Fibroblast of gingiva (primary cell): ENCODE results near the gene L3MBTL3.
A peak's percentile ranks its signal among the peaks of the same experiment; 100 is the strongest.

Experiments
- DNase-seq: peaks from one replicate; pipeline ENCODE4 v3.0.0-alpha.2; 2011; ENCODE audit warnings: low read depth

Gene L3MBTL3

DNA sequence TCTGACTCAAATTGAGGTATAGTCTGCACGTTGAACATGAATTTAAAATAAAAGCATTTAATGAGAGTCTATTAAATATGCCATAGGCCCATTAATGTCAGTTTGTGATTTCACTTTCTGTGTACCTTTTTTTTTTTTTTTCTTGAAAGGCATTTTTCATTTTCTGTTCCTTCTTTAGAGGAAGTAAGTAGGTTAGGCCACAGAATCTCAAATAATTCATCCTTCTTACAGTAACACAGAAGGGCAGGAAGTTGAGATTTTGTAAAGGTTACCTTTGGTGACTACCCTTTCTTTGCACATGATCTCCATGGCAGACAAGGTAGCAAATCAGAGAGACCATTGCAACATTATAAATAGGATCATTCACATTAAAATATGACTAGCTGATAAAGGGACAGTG lies 9.6 kb downstream of the L3MBTL3 start:
- DNase-seq = no peak

DNA sequence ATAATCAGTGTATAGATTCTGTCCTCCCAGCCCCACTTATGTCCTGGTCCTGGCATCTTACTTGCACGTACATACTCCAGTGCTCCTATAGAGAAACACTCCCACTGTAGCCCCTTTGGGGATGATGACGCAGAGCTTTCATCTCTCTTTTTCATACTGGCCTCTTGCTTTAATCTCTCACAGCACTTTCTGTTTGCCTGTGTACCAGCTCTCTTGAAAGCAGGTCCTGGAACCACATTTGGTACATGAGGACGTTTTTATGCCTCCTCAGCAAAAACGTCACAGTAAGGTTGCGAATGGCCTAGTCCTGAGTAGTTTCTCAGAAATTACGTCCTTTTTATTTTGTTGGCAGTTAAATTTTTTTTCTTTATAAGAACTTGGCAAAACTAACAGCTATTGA lies 10.8 kb downstream of the L3MBTL3 start:
- DNase-seq = no peak

DNA sequence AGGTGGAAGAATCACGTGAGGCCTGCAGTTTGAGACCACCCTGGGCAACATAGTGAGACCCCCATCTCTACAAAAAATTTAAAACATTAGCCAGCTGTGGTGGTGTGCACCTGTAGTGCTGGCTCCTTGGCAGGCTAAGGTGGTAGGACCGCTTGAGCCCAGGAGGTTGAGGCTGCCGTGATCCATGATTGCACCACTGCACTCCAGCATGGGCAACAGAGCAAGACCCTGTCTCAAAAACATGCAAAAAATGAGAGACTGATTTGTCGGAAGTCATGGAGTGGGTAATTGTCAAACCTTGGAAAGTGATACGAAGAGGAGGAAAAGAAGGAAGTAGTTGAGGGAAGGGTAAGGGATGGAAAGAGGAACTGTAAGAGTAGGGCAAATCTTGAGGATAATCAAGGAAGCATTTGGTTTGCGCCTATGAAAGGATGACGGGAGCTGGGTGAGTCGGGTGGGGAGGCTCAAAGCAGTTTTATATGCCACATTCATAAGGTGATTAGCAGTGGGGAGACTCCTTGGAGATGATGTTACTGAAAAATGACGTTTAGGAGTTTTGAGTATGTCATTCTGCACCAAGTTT lies 14.5 kb downstream of the L3MBTL3 start:
- no peak for DNase-seq

DNA sequence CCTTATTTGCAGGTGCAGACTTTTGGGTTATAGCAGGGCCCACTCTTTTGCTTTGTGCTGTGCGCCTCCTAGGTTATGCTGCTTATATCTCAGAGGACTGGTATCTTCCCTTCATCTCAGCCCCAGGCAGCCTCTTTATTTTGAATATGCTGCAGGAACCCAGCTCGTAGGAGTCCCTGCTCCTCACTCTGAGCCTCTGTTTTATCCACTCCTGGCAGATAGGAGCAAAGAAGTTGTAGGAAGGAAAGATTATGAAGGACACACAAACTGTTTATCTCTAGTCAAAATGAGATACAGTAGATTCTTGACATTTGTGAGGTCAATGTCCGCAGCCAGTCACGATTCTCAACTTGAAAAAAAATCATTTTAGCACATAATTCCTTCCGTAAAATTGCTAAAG lies 15.6 kb downstream of the L3MBTL3 start:
- DNase-seq = no peak

DNA sequence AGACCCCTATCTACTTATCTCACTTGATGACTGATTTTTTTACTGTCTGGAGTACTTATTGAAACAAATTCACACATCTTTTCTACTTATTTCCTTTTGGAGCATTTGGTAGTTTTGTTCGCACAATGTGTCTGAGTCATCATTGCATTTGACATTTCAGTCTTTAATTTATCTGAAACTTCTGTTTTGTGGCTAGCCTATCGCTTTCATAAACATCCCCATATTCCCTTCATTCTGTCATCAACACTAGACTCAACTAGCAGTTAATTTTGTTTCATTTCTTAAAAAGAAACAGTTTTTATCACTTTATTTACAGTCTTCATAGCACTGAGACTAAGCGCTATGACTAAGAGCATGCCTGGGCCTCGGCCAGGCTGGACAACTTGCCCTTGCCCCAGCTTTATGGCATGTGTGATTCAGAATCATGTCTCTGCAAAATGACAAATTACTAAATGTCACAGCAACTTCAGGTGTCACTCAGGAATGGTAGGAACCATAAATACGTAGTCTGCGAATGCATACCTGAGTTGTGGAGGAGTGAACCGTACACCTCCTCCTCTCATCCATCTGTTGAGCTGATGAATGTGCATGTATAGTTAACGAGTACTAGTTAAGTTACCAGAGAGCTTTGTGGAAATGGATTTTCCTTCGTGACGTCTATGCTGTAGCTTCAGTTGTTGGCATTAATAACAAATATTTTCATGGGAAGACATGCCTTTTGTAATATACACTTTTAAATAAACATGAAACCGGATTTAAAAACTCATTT lies 16.2 kb downstream of the L3MBTL3 start:
- peak; percentile 33 for DNase-seq

DNA sequence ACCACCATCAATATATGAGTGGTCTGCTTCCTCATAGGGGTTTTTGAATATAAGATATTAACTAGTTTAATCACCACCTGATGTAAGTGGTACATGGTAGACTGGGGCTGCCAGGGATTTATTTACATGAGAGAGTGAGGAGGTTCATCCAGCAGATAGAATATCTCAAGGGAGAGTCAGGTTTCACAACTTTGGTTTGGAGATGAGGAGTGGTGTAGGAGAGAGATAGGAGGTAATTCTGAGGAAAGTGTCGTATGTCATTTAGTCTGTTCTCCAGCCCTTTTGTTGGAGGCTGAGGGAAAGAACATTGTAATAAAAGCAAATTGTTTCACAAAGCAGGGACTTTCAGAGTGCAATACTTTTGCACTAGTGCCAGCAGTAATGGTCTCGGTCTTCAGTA lies 16.8 kb downstream of the L3MBTL3 start:
- no peak for DNase-seq

DNA sequence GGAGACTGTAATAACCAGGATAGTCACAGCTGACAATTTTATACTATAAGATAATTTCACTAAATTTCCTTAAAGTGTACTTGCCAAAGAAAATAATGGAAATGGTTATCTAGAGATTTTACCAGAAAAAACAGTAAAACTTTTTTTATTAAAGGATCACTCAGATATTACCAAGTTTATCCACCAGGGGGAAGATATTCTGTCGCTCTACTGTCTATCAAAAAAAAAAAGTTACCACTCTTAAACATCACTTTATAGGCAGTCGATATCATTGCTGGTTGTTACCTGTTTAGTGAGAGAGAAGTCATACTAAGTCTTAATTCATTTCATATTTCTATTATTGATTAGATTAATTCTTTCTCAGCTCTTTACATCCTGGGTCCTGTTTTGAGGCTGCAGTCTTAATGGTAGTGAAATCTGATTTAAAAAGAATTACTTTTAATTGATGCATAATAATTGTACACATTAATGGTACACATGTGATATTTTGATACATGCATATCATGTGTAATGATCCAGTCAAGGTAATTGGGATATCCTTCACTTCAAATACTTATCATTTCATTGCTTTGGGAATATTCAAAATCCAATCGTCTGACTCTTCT lies 18.9 kb downstream of the L3MBTL3 start:
- no peak for DNase-seq

DNA sequence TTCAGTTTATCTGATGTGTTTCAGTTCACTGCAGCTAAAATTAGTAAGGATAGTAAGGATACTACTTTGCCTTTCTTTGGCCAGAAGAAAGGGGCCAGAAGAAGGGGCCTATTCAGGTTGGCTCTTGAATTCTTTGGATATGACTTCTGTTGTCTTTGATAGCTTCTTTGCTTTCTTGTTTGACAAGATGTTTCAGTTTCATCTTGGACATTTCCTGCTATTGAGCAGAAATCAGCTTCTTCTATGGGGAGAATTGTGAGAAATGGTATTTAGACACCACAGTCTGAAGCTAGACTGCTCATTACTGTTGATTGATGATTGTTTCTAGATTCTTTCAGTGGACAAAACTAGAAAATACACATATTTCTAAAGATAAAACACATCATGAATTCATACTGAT lies 23.2 kb downstream of the L3MBTL3 start:
- DNase-seq = no peak

DNA sequence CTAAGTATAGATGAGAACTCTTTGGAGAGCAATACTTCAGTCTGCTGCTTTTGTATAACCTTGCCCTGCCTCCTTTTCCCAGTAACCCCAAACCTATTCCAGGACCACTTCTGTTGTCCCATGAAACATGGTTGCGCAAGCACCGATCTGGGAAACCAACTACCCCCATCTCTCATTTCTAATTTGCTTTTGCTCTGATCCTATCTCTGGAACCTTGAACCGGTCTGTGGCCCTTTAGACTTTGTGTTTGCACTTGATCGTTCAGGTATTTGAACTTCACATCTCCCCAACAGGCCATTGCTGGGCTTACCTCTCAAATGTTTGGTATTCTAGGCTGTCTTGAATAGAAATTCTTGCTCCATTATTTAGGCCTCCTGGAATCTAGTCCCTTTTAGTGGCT lies 25.0 kb downstream of the L3MBTL3 start:
- no peak for DNase-seq

DNA sequence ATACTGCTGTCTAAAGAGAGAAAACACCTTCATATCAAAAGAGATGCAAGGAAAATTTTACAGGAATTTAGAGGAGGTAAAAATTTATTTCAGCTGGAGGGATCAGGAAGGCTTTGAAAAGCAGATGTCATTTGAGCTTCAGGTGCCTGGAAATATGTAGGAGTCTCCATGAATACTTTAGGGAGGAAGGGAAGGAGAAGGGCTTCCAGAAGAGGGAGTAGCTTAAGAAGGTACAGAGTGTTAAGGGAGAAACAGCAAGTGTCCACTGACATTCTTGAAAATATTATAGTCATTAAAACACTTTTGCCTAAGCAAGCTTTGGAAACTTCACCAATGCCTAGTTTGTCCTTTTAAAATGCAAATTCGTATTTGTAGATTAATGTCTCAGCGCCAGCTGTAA lies 27.2 kb downstream of the L3MBTL3 start:
- DNase-seq = no peak

DNA sequence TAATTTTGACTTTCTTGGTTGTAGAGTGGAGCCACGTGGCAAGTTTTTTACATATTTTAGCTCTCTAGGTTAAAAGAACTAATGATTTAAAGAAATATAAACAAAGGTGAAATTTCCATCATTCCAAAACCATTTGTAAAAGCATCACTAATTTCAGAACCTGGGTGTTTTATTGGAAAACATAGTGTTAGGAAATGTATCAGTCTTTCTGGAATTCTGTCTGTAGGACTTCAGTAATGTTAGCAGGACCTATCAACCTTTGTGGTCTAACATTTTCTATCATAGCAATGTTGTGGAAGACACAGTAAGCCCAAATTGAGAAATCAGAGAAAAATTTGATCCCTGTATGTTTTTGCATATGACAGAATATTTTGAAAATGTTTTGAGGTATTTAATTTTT lies 28.3 kb downstream of the L3MBTL3 start:
- no peak for DNase-seq

DNA sequence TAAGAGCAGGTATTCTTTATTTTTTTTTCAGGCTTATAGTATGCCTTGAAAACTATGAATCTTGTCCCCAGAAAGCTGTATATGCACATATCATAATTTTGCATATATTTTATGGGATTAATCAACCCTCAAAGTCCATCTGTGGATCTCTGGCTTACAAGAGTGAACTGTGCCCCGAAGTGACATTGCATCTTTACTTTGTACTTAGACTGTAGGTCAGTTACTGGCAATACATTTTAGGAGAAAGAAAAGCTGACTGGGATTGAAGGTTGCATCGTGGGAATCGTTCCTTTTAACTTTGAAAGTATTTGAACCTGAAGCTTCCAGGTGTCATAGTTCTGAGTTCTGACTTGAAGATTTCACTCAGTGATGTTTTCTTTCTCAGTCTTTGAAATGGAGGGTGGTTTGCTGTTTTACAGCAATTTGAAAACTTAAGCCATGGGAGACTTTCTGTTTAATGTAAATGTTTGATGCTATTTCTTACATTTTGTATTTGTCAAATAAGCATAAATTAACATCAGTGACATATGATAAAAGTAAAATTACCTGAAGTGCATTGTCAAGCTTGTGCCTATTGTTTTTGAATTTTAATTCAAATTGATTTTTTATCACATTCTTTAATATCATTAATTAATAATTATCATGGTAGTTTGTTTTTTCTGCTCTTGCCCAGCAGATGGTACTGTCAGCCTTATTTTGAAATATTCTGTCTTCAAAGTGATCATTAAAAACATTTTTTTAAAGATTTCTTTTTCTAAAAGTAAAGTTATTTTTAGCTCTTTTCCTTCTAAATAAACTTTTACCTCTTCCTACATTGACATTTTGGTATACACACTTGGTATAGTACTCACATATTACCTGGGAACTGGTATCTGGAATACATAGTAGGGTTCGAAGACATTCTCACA lies 29.0 kb downstream of the L3MBTL3 start:
- no peak for DNase-seq

DNA sequence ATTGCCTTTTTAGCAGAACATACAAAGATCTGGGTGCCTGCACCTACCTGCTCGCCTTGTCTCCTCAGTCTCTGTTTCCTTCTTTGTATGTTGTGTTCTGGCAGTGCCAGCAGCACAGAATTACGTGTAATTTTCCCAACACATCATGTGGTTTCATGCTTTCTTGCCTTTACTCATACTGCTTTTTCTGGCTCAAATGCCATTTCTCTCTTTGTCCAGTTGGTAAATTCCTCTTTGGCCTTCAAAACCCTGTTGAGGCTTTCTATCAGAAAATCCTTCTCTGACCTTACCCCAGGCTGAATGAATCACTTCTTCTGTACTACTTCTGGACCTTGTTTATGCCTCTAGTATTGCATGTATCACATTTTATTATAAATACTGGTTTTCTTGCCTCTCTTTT lies 31.8 kb downstream of the L3MBTL3 start:
- DNase-seq = peak; percentile 67

DNA sequence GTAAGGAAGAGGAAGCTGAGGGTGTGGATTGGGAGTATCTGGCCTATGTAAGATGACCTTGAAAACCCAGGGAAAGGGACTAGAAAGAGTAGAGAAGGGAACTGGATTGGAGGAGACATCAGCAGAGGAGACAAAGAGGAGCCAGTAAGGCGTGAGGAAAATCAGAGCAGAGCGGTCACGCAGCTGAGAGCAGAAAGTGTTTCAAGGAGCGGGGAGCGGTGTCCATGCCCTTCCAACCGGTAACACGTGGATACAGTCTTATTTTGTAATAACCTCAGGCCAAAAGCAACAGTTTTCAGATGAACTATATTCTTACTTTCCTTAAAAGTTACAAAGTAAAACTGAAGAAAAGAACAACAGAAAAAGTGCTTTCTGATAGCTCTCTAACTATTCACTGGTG lies 36.3 kb downstream of the L3MBTL3 start:
- DNase-seq = no peak

DNA sequence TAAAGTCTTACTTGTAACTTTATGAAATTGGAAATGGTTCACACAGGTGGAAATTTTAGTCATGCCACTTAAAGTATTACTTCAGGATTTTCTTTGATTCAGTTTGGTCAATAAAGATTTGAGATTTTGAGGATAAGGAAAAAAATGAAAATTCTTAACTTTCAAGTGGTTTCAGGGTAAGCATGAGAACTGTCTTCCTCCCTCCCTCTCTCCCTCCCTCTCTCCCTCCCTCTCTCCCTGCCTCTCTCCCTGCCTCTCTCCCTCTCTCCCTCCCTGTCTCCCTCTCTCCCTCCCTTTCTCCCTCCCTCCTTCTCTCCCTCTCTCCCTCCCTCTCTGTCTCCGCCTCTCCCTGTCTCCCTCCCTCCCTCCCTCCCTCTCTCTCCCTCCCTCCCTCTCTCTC lies 36.9 kb downstream of the L3MBTL3 start:
- DNase-seq = no peak

DNA sequence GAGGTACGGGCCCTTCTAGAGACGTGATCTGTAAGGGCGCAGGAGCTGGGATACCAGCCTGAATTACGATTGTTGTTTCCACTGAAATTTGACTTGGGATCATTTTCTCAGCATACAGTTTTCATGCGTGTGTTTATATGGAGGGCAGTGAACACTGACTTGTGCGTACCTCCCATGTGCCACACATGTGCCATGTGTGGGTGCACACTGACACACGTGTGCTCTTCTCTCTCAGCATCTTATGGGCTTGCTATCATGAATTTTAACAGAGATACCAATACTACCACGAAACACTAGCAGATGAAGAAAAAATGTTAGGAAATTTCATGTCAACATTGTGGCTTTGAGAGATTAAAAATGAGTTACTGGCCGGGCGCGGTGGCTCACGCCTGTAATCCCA lies 39.1 kb downstream of the L3MBTL3 start:
- DNase-seq = no peak

DNA sequence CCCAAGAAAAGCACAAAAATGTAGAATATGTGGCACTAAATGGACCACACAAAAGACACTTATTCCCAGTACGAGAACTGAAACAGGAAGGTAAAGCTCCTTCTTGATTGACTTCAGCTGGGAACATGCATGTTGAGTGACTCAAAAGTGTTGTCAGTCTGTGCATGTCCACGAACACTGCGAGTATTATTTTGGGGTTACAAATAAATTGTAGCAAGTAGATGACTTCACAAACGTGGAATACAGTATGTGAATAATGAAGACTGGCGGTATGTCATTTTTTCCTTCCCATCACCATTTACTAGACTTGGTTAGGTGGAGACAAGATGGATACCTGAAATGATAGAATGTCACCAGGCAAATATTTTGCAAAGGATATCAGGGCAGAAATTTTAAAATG lies 45.4 kb downstream of the L3MBTL3 start:
- no peak for DNase-seq

DNA sequence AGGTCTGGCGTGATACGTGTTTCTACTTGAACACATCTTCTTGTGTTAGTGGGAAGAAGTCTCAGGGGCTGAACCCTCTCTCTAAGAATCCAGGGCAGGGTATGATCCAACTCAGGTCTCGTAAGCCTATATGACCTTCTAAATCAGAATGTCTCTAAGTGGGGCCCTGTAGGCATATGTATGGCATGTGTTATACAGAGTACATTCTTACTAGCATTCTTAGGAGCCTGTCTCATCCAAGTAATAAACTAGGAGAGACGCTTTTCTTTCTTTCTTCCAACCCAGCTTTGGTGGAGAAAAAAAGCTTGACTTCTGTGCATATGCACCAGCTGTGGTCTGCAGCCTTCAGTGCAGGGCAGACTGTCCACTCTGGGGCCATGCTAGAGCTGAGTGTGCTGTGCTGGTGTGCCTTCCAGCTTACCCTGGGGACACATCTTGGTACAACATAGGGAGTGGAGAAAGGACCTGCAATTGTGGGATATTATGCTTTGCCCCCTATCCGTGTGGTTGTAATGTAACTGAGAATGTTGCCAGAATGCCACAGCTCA lies 47.3 kb downstream of the L3MBTL3 start:
- DNase-seq = no peak

DNA sequence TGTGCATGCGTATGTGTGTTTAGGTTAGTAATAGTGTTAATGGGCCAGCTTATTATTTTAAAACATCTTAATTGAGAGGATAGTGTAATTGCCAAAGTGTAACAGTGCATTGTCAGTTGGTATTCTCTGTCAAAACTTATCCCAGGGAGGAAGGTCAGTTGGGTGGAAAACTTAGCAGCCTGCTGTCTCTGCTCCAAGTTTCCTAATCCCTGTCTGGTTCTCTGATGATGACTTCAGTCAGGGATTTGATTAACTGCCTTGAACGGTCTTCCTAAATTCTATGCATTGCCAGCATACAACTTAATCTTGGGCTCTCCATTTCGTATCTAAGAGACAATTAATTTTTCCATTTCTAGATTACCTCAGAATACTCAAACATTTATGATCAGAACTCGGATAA lies 51.1 kb downstream of the L3MBTL3 start:
- DNase-seq = no peak

DNA sequence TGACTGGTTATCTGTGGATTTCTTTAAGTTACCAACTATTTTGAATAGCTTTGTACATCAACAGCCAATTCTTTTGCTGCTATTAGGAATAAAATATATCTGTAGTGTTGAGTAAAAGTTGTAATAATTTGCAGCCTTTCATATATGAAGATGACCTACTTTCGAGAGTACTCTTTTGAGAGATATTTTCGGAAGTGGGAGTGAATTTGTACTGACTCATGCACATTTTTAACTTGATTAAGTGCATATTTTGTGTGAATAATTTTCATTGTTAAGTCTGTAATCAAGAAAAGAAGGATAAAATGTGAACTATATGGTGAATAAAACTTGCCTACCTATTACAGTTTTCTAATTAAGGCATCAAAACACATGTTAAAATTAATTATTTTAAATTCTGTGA lies 51.9 kb downstream of the L3MBTL3 start:
- DNase-seq = no peak

DNA sequence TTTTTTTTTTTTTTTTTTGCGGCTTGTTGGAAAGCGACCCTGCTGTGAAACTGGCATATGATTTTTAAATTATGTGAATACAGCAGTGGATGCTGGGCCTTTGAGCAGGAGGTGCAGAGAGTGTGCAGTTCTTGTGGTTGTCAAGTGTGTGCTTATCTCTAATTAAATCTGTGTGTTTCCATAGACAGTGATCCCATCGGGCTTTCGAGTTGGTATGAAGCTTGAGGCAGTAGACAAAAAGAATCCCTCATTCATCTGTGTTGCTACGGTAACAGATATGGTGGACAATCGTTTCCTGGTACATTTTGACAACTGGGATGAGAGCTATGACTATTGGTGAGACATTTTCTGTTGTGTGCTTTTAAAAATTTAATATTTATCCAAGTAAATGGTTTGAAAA lies 52.4 kb downstream of the L3MBTL3 start:
- no peak for DNase-seq

DNA sequence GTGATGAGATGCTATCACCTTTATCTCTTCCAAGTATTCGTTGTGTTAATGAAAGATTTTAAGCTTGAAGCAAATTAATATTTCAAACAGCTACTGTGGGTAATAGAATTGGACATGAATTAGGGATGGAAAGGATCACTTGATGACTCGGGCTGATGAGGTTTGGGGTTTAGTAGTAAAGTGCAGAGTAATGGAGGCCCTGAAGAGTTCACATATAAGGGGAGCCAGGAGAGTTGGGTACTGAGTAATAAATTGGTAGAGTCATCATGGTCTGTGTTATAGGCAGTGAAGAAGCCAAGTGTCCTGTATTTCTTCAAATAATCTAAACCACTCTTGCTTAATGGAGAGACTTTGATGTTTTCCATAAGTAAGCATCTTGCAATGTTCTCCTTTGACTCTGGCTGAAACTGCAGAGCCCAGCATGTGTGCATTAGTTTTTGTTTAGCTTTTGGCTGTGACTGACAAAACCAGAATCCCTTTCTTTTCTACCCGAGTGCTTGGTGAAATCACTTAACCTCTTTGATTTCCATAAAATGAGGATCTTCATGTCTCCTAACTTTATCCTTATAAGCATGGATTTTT lies 57.6 kb downstream of the L3MBTL3 start:
- peak; percentile 41 for DNase-seq
